HG03280 (cell line): ENCODE data around the gene PRPF19.

ENCODE experiments used
- ATAC-seq: cut with Tn5 transposase; IDR thresholded peaks from one replicate; pipeline ENCODE4 v1.9.1; 2021; ENCODE audit warnings: mild to moderate bottlenecking, moderate library complexity; ENCODE audit not compliant: unreplicated experiment

The PRPF19 gene

GRCh38 chr11:60862171-60862570 lies 44.2 kb downstream of the PRPF19 start:
- no peak for ATAC-seq

GRCh38 chr11:60860943-60861342 lies 45.4 kb downstream of the PRPF19 start:
- no peak for ATAC-seq

- no peak for ATAC-seq
Measured at GRCh38 chr11:60859616-60860250, 46.7 kb downstream of the PRPF19 start.

GRCh38 chr11:60858731-60859464 lies 47.5 kb downstream of the PRPF19 start:
- no peak for ATAC-seq

- ATAC-seq: no peak
Measured at GRCh38 chr11:60858236-60858635, 48.1 kb downstream of the PRPF19 start.

- ATAC-seq: no peak
Measured at GRCh38 chr11:60857378-60858232, 48.8 kb downstream of the PRPF19 start.

GRCh38 chr11:60855726-60856633 lies 50.4 kb downstream of the PRPF19 start, which contains the start of gene PTGDR2:
Gene PTGDR2, minus strand, starts transcription at chr11:60855950. Its CDS starts 2,228 bp downstream, at chr11:60853722.
- no peak for ATAC-seq

GRCh38 chr11:60854847-60855725 lies 51.3 kb downstream of the PRPF19 start:
- ATAC-seq: no peak

- no peak for ATAC-seq
Measured at GRCh38 chr11:60854140-60854846, 52.1 kb downstream of the PRPF19 start.

GRCh38 chr11:60852982-60853950 lies 53.1 kb downstream of the PRPF19 start:
- no peak for ATAC-seq

GRCh38 chr11:60852117-60852981 lies 54.0 kb downstream of the PRPF19 start:
- ATAC-seq: no peak

GRCh38 chr11:60851327-60852104 lies 54.9 kb downstream of the PRPF19 start:
- ATAC-seq: no peak

GRCh38 chr11:60849641-60850520 lies 56.5 kb downstream of the PRPF19 start:
- ATAC-seq: no peak

- no peak for ATAC-seq
Measured at GRCh38 chr11:60848714-60849151, 57.7 kb downstream of the PRPF19 start.

- ATAC-seq: no peak
Measured at GRCh38 chr11:60847896-60848295, 58.5 kb downstream of the PRPF19 start.
